Left lung (tissue), 10 donors: ENCODE data around the gene NRSN1. TPM values are rescaled to one million over a fixed set of nuclear protein-coding genes. Genes with fewer than 3 reads are reported as not detected.

Experiments
- ATAC-seq: fragments of 200-7000 bp; cut with Tn5 transposase; one replicate; pipeline ENCODE4 v1.9.1; 2020; ENCODE audit warnings: moderate library complexity
- DNase-seq, 4 donors: peaks; one replicate each; pipeline ENCODE4 v3.0.0-alpha.2; 2013 to 2020
- H3K27ac ChIP-seq, 2 donors: fragments of 200-600 bp; sonication (generic) in 1 of 2; one replicate each; pipeline versions ENCODE4 v1.5.0 to v1.8.0; 2020 to 2021
- H3K27me3 ChIP-seq, 2 donors: fragments of 200-600 bp; sonication (generic) in 1 of 2; one replicate each; pipeline versions ENCODE4 v1.5.0 to v1.8.0; 2020 to 2021
- H3K36me3 ChIP-seq, 2 donors: fragments of 200-600 bp; sonication (generic) in 1 of 2; one replicate each; pipeline versions ENCODE4 v1.5.0 to v1.8.0; 2020 to 2021
- H3K4me1 ChIP-seq, 2 donors: fragments of 200-600 bp; one replicate each; pipeline ENCODE4 v1.8.0; 2021
- H3K4me3 ChIP-seq, 2 donors: fragments of 200-600 bp; sonication (generic) in 1 of 2; one replicate each; pipeline versions ENCODE4 v1.5.0 to v1.8.0; 2020 to 2021; ENCODE audit warnings: mild to moderate bottlenecking in 1 of 2
- H3K9me3 ChIP-seq, 2 donors: fragments of 200-600 bp; sonication (generic) in 1 of 2; one replicate each; pipeline versions ENCODE4 v1.5.0 to v1.8.0; 2020 to 2021
- CTCF ChIP-seq, 2 donors: fragments of 200-600 bp; sonication (generic) in 1 of 2; IDR thresholded peaks; one replicate each; pipeline versions ENCODE4 v1.5.0 to v1.8.0; 2021; ENCODE audit warnings: antibody characterized with exemption in 2 of 2
- intact Hi-C, 2 donors: fragments of 100-400 bp; cut with DNase I; formaldehyde crosslinking; loops; one replicate each; pipeline versions ENCODE4 v1.11.2 to v1.14.2; 2022
- polyA plus RNA-seq, 6 donors: library from polyadenylated mRNA; unstranded; fragments of 120-200 nt; gene quantifications; one replicate each; pipeline ENCODE4 v1.2.1, GENCODE V29; 2013; ENCODE audit not compliant: insufficient read length in 6 of 6
- total RNA-seq, 2 donors: library from RNA; stranded (reverse); fragmentation: NEBNext Ultra II Directional; extraction: Animal tissue kit (Norgen Biotek cat#: 25700); gene quantifications; one replicate each; pipeline ENCODE4 v1.2.1, GENCODE V29; 2021
- donor health status: DM: no; HTN: yes; CAD: no.
- donor health status: DM: no; HTN: no; CAD: no.

The NRSN1 gene
- total and polyA plus RNA-seq, 8 donors: 0.26 to 0.56 (median 0.37) TPM; not detected in 2

- intact Hi-C loops: no loop called here
- no peaks in the 10 kb centered on the region for H3K27me3 ChIP-seq
- DNase-seq: no peak
- no peaks in the 10 kb centered on the region for H3K36me3 ChIP-seq
- no peak overlapping the region for H3K27ac ChIP-seq
- no peak for ATAC-seq
- no peaks in the 10 kb centered on the region for H3K4me1 ChIP-seq
- no peak for TF ChIP-seq CTCF (IDR thresholded peaks at IDR 0.05)
- peaks cover 0 to 2% of the 10 kb centered on the region in 2 donors for H3K9me3 ChIP-seq
- H3K4me3 ChIP-seq: no peak overlapping the region
Measured at GRCh38 chr6:24149836-24150235, 23.8 kb downstream of the NRSN1 start.

GRCh38 chr6:24152014-24152413 lies 26.0 kb downstream of the NRSN1 start:
- intact Hi-C loops: no loop called here
- H3K9me3 ChIP-seq: peaks cover 0 to 2% of the 10 kb centered on the region in 2 donors
- ATAC-seq (no peak), DNase-seq (no peak)
- TF ChIP-seq CTCF (IDR thresholded peaks at IDR 0.05): no peak
- H3K27me3 ChIP-seq: no peaks in the 10 kb centered on the region
- no peaks in the 10 kb centered on the region for H3K36me3 ChIP-seq
- H3K4me3 ChIP-seq: no peak overlapping the region
- H3K27ac ChIP-seq: no peak overlapping the region
- H3K4me1 ChIP-seq: no peaks in the 10 kb centered on the region

- ATAC-seq: no peak
- no peak for TF ChIP-seq CTCF (IDR thresholded peaks at IDR 0.05)
- DNase-seq: no peak
- Histone ChIP-seq H3K36me3 (no peaks in the 10 kb centered on the region), H3K27ac (no peak overlapping the region), H3K4me3 (no peak overlapping the region), H3K9me3 (peaks cover 0 to 2% of the 10 kb centered on the region in 2 donors), H3K4me1 (no peaks in the 10 kb centered on the region), H3K27me3 (no peaks in the 10 kb centered on the region)
- intact Hi-C loops: no loop called here
Measured at GRCh38 chr6:24154121-24154520, 28.1 kb downstream of the NRSN1 start.

- Histone ChIP-seq H3K9me3 (no peaks in the 10 kb centered on the region), H3K27ac (no peak overlapping the region), H3K4me1 (no peaks in the 10 kb centered on the region), H3K27me3 (no peaks in the 10 kb centered on the region), H3K4me3 (no peak overlapping the region), H3K36me3 (no peaks in the 10 kb centered on the region)
- no peak for ATAC-seq
- DNase-seq: peak in 1 of 4 donors; percentile 39
- intact Hi-C loops: no loop called here
- TF ChIP-seq CTCF (IDR thresholded peaks at IDR 0.05): no peak
Measured at GRCh38 chr6:24157886-24158285, 31.9 kb downstream of the NRSN1 start.

- ATAC-seq: no peak
- TF ChIP-seq CTCF (IDR thresholded peaks at IDR 0.05): no peak
Measured at GRCh38 chr6:24183584-24183983, 57.6 kb downstream of the NRSN1 start.

More at GRCh38 chr6:24183584-24183983, 57.6 kb downstream of the NRSN1 start:
- no peaks in the 10 kb centered on the region for H3K4me1 ChIP-seq
- DNase-seq: no peak
- no peaks in the 10 kb centered on the region for H3K36me3 ChIP-seq
- intact Hi-C loops: no loop called here
- H3K4me3 ChIP-seq: no peak overlapping the region
- H3K27ac ChIP-seq: no peak overlapping the region
- H3K27me3 ChIP-seq: no peaks in the 10 kb centered on the region
- peaks cover 0 to 7% of the 10 kb centered on the region in 2 donors for H3K9me3 ChIP-seq
